NOMO-1 (cell line): ENCODE measurements around the gene ZNF414.

Source experiments
- DNase-seq, 2 experiments: peaks; one replicate each; lab custom pipeline; 2025; ENCODE audit not compliant: unreplicated experiment in 2 of 2; lab: John Stamatoyannopoulos, UW

The ZNF414 gene

GRCh38 chr19:8491574-8491973 is 22.4 kb downstream of the ZNF414 start:
- DNase-seq = no peak

DNA sequence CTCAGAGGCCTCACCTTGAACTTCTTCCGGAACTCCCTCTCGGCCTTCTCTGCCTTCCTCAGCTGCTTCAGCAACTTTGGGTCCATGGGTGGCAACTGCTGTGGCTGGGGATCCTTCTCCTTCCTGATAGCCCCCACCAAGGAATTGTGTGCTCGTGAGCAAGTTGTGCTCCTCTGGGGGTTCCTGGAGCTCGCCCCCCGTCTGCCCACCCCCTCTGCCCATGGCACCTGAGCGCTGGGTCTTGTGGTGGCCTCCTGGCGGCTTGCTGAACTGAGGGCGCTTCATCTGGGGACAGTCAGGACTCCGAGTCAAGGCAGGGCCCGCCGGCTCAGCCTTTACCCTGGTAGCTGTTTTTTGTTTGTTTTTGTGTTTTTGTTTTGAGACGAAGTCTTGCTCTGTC is 23.1 kb downstream of the ZNF414 start:
- DNase-seq = no peak

DNA sequence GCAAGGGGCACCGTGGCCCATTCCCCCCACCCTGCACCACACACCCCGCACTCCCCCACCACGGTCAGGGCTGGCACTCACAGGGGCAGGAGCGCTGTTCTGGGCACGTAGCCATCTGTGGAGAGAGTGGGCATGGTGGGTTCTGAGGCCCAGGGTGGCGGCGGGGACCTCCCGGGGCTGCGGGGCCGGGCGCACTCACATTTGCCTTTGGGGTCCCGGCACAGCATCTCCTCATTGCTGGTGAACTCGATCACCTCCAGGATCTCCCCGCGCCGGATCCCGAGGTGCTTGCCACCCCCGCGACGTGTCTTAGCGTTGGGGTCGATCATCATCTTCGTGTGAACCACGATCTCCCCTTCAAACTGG is 23.6 kb downstream of the ZNF414 start:
- no peak for DNase-seq

GRCh38 chr19:8489561-8490394 is 24.2 kb downstream of the ZNF414 start:
- DNase-seq = no peak

DNA sequence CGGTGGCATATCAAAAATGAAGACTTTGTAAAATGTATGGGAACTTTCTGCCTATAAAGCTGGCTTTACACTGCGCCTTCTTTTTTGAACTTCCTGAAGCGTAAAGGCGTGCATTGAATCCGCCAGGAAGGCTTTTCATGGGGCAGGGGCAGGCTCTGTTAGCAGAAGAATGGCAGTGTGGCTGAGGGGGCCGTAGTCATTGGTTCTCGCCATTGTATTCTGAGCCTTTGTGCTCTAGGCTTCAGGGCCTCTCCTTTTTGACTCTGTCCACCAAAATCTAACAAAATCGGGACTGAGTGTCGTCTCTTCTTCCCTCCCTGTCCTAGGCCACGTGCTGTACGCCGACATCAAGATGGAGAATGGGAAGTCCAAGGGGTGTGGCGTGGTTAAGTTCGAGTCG is 25.6 kb downstream of the ZNF414 start:
- no peak for DNase-seq

DNA sequence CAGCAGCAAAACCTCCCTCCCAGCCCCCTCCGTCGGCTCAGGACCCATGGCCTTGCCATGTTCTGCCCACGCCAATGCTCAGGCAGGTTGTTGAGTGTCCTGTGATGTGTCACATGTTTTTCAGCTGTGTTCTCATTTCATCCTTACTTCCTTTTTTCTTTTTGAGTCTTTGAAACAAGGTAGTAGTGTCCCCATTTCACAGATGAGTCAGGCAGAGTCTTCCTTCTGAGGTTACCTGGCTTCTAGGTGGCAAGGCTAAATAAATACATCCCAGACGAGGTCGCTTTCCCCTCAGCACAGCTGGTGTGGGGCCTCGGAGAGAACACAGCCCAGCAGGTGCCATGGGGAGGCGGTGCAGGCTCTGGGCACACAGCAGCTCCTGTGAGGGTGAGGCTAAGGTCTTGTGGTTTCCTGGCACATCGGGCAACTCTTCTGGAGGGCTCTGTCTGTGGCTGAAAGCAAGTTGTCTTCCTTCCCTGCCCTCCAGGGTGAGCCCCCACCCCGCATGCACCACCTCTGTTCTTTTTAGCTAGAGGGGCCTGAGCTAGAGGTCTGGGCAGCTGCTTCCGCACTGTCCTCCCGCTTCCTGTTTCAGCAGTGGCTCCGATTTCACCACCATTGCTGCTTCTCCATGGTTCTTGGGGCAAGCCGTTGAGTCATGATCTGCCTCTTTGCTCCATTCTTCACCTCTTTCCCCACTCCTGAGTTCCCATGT is 26.7 kb downstream of the ZNF414 start:
- DNase-seq = peak; percentile 96 to 98

DNA sequence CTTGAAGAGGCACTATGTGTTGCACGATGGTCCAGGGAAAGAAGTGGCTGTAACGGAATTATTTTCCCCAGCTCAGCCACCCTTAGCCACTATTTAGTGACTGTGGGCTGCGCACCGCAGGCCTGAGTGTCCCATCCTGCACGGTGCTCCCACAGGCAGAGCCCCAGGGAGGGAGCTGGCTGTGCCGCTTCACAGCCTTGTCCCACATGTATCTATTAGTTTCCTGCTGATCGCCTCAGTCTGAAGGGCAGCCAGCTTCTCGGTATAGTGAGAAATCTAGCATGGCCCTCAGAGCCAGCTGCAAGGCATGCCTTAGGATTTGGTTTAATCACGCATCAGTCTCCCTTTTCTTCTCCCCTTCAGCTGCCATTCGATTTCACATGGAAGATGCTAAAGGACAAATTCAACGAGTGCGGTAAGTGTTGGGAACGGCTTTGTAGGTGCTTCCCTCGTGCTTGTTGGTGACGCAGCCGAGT is 27.3 kb downstream of the ZNF414 start:
- no peak for DNase-seq

DNA sequence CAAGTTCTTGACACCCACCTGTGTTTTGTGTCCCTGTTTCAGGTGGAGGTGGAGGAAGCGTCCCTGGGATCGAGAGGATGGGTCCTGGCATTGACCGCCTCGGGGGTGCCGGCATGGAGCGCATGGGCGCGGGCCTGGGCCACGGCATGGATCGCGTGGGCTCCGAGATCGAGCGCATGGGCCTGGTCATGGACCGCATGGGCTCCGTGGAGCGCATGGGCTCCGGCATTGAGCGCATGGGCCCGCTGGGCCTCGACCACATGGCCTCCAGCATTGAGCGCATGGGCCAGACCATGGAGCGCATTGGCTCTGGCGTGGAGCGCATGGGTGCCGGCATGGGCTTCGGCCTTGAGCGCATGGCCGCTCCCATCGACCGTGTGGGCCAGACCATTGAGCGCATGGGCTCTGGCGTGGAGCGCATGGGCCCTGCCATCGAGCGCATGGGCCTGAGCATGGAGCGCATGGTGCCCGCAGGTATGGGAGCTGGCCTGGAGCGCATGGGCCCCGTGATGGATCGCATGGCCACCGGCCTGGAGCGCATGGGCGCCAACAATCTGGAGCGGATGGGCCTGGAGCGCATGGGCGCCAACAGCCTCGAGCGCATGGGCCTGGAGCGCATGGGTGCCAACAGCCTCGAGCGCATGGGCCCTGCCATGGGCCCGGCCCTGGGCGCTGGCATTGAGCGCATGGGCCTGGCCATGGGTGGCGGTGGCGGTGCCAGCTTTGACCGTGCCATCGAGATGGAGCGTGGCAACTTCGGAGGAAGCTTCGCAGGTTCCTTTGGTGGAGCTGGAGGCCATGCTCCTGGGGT is 28.2 kb downstream of the ZNF414 start:
- DNase-seq = no peak

- DNase-seq = no peak
Measured at GRCh38 chr19:8484331-8484894, 29.6 kb downstream of the ZNF414 start.

DNA sequence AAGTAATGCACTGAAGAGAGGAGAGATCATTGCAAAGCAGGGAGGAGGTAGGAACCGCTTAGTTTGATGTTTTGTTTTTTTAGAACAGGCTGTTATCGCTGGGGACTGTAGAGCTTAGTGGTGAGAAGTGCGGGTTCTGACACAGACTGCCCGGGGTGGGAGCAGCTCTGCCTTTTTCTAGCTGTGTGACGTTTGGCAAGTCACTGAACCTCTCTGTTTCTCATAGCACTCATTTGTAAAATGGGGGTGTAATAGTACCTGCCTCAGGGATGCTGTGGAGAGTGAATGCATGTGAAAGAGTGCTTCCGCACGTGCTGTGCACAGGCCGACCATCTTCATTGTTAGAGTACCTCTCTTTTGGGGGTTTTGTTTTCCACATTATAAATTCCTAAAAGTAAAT is 30.8 kb downstream of the ZNF414 start:
- no peak for DNase-seq

DNA sequence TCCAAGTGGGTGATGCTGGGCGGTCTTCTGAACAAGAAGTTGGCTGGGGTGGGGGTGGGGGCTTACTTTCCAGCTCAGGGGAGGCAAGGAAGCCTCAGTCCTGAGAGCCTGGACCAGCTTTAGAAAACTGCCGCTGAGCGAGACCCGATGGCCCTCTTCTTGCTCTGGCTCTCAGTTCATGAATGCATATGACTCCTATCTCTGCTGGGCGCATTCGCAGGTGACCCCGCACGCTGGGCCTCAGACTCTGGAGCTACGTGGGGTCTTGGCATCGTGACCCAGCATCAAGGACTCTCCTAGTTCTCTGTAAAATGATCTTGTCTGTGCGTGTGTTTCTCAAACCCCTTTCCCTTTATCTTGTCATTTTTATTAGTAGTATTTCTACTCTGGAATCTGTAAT is 31.3 kb downstream of the ZNF414 start:
- no peak for DNase-seq

- no peak for DNase-seq
Measured at GRCh38 chr19:8481616-8482015, 32.4 kb downstream of the ZNF414 start.

DNA sequence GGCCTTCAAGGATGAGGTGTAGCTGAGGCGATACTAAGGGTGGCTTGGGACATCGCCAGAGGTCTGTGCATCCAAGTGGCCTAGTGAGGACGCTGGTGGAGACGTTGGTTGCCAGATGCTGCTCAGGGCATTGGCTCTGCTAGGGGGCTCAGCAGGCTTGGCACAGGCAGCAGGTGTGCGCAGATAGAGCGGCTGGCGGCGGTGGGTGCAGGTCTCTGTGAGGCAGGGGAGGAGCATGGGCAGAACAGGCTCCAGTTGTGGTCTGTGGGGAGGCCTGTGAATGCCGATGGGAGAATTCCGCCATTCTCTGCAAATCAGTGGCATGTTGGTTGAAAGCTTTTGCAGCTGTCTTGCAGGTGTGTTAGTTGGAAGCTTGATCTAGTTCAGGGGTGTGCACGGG is 32.8 kb downstream of the ZNF414 start:
- no peak for DNase-seq

- DNase-seq = no peak
Measured at GRCh38 chr19:8478598-8478997, 35.4 kb downstream of the ZNF414 start.

DNA sequence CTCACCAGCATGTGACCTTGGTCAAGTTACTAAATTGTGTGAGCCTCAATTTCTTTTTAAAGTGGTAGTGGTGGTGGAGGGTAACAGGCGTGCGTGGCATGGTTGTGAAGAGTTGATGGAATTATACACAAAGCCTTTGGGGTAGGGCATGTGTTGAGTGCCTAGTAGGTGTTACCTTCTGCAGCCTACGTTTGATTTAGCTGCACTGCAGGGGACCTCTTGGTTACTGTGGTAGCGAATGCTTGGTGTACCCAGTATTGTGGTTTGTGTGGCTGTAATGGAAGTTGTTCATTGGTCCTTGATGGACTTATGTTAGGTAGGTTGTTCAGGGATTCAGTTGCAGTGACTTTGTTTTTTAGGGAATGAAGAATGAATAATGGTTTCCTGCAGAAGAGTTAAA is 36.1 kb downstream of the ZNF414 start:
- DNase-seq = no peak

- DNase-seq = no peak
Measured at GRCh38 chr19:8476524-8476923, 37.4 kb downstream of the ZNF414 start.

GRCh38 chr19:8475005-8475404 is 39.0 kb downstream of the ZNF414 start:
- no peak for DNase-seq

DNA sequence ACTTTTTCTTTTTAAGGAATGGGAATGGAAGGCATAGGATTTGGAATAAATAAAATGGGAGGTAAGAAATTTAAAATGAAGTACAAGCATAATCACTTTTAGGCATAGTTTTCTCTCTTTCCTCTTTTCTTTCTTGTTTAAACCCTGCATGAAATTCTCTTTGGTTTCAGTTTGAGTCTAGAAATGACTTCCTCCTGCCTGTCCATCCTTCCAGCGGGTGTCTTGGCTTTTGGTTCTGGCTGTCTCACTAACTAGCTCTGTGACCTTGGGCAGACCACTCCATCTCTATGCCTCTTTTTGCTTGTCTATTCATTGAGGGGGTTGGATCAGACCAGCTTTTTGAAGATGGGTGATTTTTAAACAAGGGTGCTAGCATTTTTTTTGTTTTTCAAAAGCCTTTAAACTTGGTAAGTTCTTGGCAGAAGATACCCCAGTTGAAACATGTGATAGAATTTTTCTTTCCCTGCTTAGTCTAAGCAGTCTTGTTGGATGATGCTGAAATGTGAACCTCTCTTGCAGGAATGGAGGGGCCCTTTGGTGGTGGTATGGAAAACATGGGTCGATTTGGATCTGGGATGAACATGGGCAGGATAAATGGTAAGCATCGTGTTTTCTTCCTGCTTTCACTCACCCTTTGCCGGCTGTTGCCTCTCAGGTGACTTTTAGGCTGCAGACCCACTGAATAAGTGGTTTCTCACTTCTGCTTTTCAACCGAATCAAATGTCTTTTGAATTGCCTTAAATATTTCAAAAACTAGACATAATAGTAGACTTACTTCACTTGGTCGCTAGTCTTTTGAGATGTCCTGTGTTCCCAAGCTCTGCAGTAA is 40.1 kb downstream of the ZNF414 start:
- peak; percentile 41 to 83 for DNase-seq

DNA sequence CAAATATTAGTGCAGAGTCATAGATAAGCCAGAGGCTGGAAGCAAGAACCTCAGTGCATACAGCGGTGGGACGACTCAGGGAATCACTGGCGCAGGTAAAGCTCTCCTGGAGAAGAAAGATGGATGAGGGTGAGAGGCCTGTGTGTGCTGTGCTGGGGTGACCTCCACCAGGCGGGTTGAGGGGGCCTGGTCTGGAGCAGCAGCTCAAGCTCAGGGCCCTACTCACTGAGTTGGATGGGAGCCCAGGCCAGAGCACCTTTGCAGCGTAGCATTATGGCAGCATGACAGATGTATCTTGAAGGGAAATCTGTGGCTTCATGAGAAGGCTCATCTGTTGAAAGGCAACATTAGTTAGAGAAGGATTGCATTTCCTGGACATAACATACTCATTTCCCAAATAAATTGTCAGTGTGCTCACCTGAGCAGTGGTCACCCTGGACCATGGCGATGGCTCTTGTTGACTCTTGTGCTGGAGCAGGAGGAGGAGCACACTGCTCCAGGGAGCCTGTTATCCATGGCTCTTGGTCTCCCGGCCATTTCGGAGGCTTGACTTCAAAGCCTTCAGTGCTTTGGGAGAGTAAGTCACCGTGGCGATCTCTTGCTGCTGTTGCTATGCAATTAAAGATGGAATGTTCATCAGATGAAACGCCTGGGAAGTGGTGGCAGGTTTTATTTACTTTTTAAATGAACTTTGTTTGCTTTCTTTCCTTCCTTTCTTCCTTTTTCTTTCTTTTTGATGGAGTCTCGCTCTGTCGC is 44.2 kb downstream of the ZNF414 start:
- no peak for DNase-seq
